T-cell (primary cell): ENCODE measurements around the gene ENPP3. TPM values are rescaled to one million over a fixed set of nuclear protein-coding genes. Genes with fewer than 3 reads are reported as not detected.
A peak's percentile ranks its signal among the peaks of the same experiment; 100 is the strongest.
"Not testable (repeated sequence)": the region's sequence is repeated elsewhere in the genome, so short reads cannot be mapped to it uniquely, and the experiment has no call there.

Experiments used
- ATAC-seq, 4 experiments: fragments of 200-7000 bp in 3 of 4; fragments of 150-1000 bp in 1 of 4; cut with Tn5 transposase; replicated peaks in 1 of 4; 1 replicate in 3 of 4; 2 replicates in 1 of 4; pipeline ENCODE4 v1.10.0; 2021; ENCODE audit warnings: moderate library complexity in 3 of 4, mild to moderate bottlenecking in 2 of 4, moderate number of reproducible peaks in 1 of 4
- CTCF ChIA-PET, 2 donors: fragments of 300-600 bp; sonication (Branson Sonifier 250); formaldehyde crosslinking; loops; one replicate each; lab custom pipeline; 2022; ENCODE audit warnings: antibody characterized with exemption in 2 of 2; lab: Charles Lee
- POLR2A ChIA-PET, 2 donors: fragments of 300-600 bp; sonication (Branson Sonifier 250); formaldehyde crosslinking; loops; one replicate each; lab custom pipeline; 2022; ENCODE audit warnings: antibody characterized with exemption in 2 of 2; lab: Charles Lee
- DNase-seq, 35 experiments: peaks; one replicate each; pipeline versions ENCODE4 v3.0.0 to v3.0.0-alpha.2; 2013 to 2023
- H3K27ac ChIP-seq: one replicate; pipeline ENCODE4 v1.5.1; 2013; ENCODE audit warnings: low read length
- H3K27me3 ChIP-seq, 2 experiments: replicated peaks in 1 of 2; 1 replicate in 1 of 2; 2 replicates in 1 of 2; pipeline versions ENCODE4 v1.6.1 to v1.7.0; 2013; ENCODE audit warnings: low read length in 1 of 2, mixed read lengths in 1 of 2; ENCODE audit not compliant: control insufficient read depth in 2 of 2, insufficient read depth in 2 of 2; ENCODE audit errors: extremely low read depth in 1 of 2
- H3K36me3 ChIP-seq, 2 donors: 1 replicate in 1 of 2; 2 replicates in 1 of 2; pipeline versions ENCODE4 v1.6.1 to v1.7.0; 2013; ENCODE audit warnings: low read length in 1 of 2; ENCODE audit not compliant: control insufficient read depth in 2 of 2, insufficient read depth in 1 of 2; ENCODE audit errors: extremely low read depth in 1 of 2
- H3K4me1 ChIP-seq, 2 experiments: 1 replicate in 1 of 2; 2 replicates in 1 of 2; pipeline versions ENCODE4 v1.6.1 to v1.7.0; 2013; ENCODE audit warnings: low read length in 2 of 2, mixed read lengths in 1 of 2; ENCODE audit not compliant: insufficient read depth in 2 of 2, control insufficient read depth in 1 of 2; ENCODE audit errors: extremely low read depth in 1 of 2
- H3K4me3 ChIP-seq, 2 donors: 1 replicate in 1 of 2; 2 replicates in 1 of 2; pipeline versions ENCODE4 v1.5.1 to v1.7.0; 2013; ENCODE audit warnings: mild to moderate bottlenecking in 2 of 2, low read length in 1 of 2, moderate library complexity in 1 of 2; ENCODE audit not compliant: control insufficient read depth in 1 of 2; ENCODE audit errors: extremely low read depth in 1 of 2
- H3K9me3 ChIP-seq: 2 replicates; pipeline ENCODE4 v1.7.0; 2013
- H3K27ac Mint-ChIP-seq, 2 donors: one replicate each; pipeline ENCODE4 v1.8.0; 2020 to 2021; ENCODE audit warnings: mild to moderate bottlenecking in 2 of 2, mixed read lengths in 2 of 2
- H3K27me3 Mint-ChIP-seq, 2 donors: one replicate each; pipeline ENCODE4 v1.8.0; 2021 to 2022; ENCODE audit warnings: mixed read lengths in 2 of 2
- H3K36me3 Mint-ChIP-seq: one replicate; pipeline ENCODE4 v1.8.0; 2021; ENCODE audit warnings: mixed read lengths
- H3K4me1 Mint-ChIP-seq, 3 donors: one replicate each; pipeline ENCODE4 v1.8.0; 2020 to 2022; ENCODE audit warnings: mixed read lengths in 3 of 3, mild to moderate bottlenecking in 1 of 3
- H3K4me3 Mint-ChIP-seq, 3 donors: one replicate each; pipeline ENCODE4 v1.8.0; 2020 to 2022; ENCODE audit warnings: mild to moderate bottlenecking in 3 of 3, mixed read lengths in 3 of 3, moderate library complexity in 3 of 3
- H3K9me3 Mint-ChIP-seq, 3 donors: one replicate each; pipeline ENCODE4 v1.8.0; 2020 to 2022; ENCODE audit warnings: mixed read lengths in 3 of 3
- whole genome bisulfite sequencing: methylation state at CpG from one replicate; pipeline ENCODE4 v1.1.5; 2013; ENCODE audit warnings: missing lambda C conversion rate; ENCODE audit not compliant: insufficient coverage; 5-methylcytosine and 5-hydroxymethylcytosine counted together
- total RNA-seq, 35 experiments: library from RNA in 6 of 35; stranded (reverse) in 6 of 35; fragments of 120-200 nt in 1 of 35; gene quantifications; one replicate each; pipeline versions ENCODE4 v1.2.1 to v1.2.4 and lab custom pipeline; 2013 to 2026

The ENPP3 gene
- total RNA-seq, 5 donors from 2014 or later (not counting 1 experiment from before 2014, with no cell fraction given): 0.30 to 0.68 (median 0.53) TPM

- Histone ChIP-seq H3K27me3 (no peaks in the 10 kb centered on the region), H3K36me3 (no peaks in the 10 kb centered on the region), H3K27ac (no peak overlapping the region), H3K4me1 (no peaks in the 10 kb centered on the region), H3K4me3 (no peak overlapping the region), H3K9me3 (no peaks in the 10 kb centered on the region)
- ChIA-PET CTCF (interaction anchor here (0.6 to 1.3 kb wide), 8 partner anchors 11 to 823 kb away, joined by 3 to 9 read pairs (median 3); no protein-coding TSS in a partner anchor), POLR2A (interaction anchor here in 1 of 2 donors (0.6 kb wide), 1 partner anchor 18 kb away, joined by 3 read pairs; no protein-coding TSS in a partner anchor)
- Mint-ChIP-seq H3K4me1 (no peaks in the 10 kb centered on the region), H3K27me3 (peaks cover 0 to 4% of the 10 kb centered on the region in 2 donors), H3K36me3 (no peaks in the 10 kb centered on the region), H3K4me3 (no peak overlapping the region), H3K27ac (no peak overlapping the region), H3K9me3 (no peaks in the 10 kb centered on the region)
- WGBS: no CpG with 5 or more reads among the region's 2 CpGs
- ATAC-seq (peak in 1 of 4 experiments; percentile 33), DNase-seq (peak in 5 of 35 experiments; percentile 4 to 32 (median 6))
These were observed 57.8 kb downstream of the ENPP3 start for GRCh38 chr6:131694832-131695426.

- Mint-ChIP-seq H3K4me1 (no peaks in the 10 kb centered on the region), H3K27me3 (peaks cover 0 to 4% of the 10 kb centered on the region in 2 donors), H3K36me3 (no peaks in the 10 kb centered on the region), H3K4me3 (no peak overlapping the region), H3K27ac (no peak overlapping the region), H3K9me3 (no peaks in the 10 kb centered on the region)
- H3K36me3 ChIP-seq: no peaks in the 10 kb centered on the region
- H3K9me3 ChIP-seq: no peaks in the 10 kb centered on the region
- ChIA-PET POLR2A (no interaction called here), CTCF (no interaction called here)
- H3K27me3 ChIP-seq: no peaks in the 10 kb centered on the region
- no peak overlapping the region for H3K27ac ChIP-seq
- H3K4me1 ChIP-seq: no peaks in the 10 kb centered on the region
- DNase-seq (no peak), ATAC-seq (no peak)
- H3K4me3 ChIP-seq: no peak overlapping the region
- WGBS: 97% methylated on average over 6 of the region's 7 CpGs
These were observed 59.9 kb downstream of the ENPP3 start for GRCh38 chr6:131696956-131697355.

GRCh38 chr6:131700851-131701250, 63.7 kb downstream of the ENPP3 start:
- H3K4me3 Mint-ChIP-seq, H3K27ac ChIP-seq, H3K36me3 ChIP-seq, POLR2A ChIA-PET, ATAC-seq, H3K9me3 Mint-ChIP-seq, H3K4me1 Mint-ChIP-seq, H3K4me1 ChIP-seq, H3K36me3 Mint-ChIP-seq, DNase-seq, H3K9me3 ChIP-seq, H3K27ac Mint-ChIP-seq, H3K4me3 ChIP-seq, H3K27me3 Mint-ChIP-seq, CTCF ChIA-PET, H3K27me3 ChIP-seq: not testable (repeated sequence)
- no CpG with 5 or more reads among the region's 14 CpGs for WGBS

GRCh38 chr6:131703905-131704304, 66.8 kb downstream of the ENPP3 start:
- H3K4me3 ChIP-seq, H3K27me3 Mint-ChIP-seq, DNase-seq, H3K9me3 Mint-ChIP-seq, POLR2A ChIA-PET, H3K27me3 ChIP-seq, ATAC-seq, H3K4me3 Mint-ChIP-seq, H3K36me3 Mint-ChIP-seq, H3K36me3 ChIP-seq, H3K27ac Mint-ChIP-seq, CTCF ChIA-PET, H3K27ac ChIP-seq, H3K4me1 ChIP-seq, H3K4me1 Mint-ChIP-seq, H3K9me3 ChIP-seq: not testable (repeated sequence)
- WGBS: no CpG with 5 or more reads among the region's 2 CpGs

GRCh38 chr6:131710917-131711316, 73.8 kb downstream of the ENPP3 start, which contains the start of gene CTAGE9:
Gene CTAGE9, minus strand, starts transcription at chr6:131711017. Its CDS starts 0 bp downstream, at chr6:131711017.
- H3K27me3 ChIP-seq, H3K4me3 Mint-ChIP-seq, H3K27me3 Mint-ChIP-seq, H3K4me1 ChIP-seq, CTCF ChIA-PET, POLR2A ChIA-PET, H3K36me3 ChIP-seq, H3K36me3 Mint-ChIP-seq, H3K4me1 Mint-ChIP-seq, DNase-seq, ATAC-seq, H3K27ac ChIP-seq, H3K27ac Mint-ChIP-seq, H3K4me3 ChIP-seq, H3K9me3 ChIP-seq, H3K9me3 Mint-ChIP-seq: not testable (repeated sequence)
- 80% methylated on average over 1 of the region's 18 CpGs for whole genome bisulfite sequencing

- H3K9me3 ChIP-seq, H3K4me1 ChIP-seq, H3K4me1 Mint-ChIP-seq, CTCF ChIA-PET, H3K27ac ChIP-seq, H3K4me3 ChIP-seq, H3K36me3 Mint-ChIP-seq, H3K9me3 Mint-ChIP-seq, H3K27me3 Mint-ChIP-seq, H3K27ac Mint-ChIP-seq, DNase-seq, H3K4me3 Mint-ChIP-seq, POLR2A ChIA-PET, H3K27me3 ChIP-seq, H3K36me3 ChIP-seq: not testable (repeated sequence)
- WGBS: no CpG with 5 or more reads among the region's 6 CpGs
- peak in 2 of 4 experiments; percentile 19 to 20 for ATAC-seq
These were observed 78.5 kb downstream of the ENPP3 start for GRCh38 chr6:131715567-131715966.
